Liver (tissue), 9 donors: ENCODE measurements around the gene DR1. TPM values are rescaled to one million over a fixed set of nuclear protein-coding genes. Genes with fewer than 3 reads are reported as not detected.

ENCODE experiments used
- DNase-seq: peaks from one replicate; pipeline ENCODE4 v3.0.0-alpha.2; 2017; ENCODE audit warnings: low spot score
- H3K27ac ChIP-seq, 2 donors: one replicate each; pipeline ENCODE4 v1.7.0; 2013; ENCODE audit warnings: inconsistent platforms in 2 of 2, low read length in 2 of 2, control low read depth in 1 of 2, low read depth in 1 of 2, mild to moderate bottlenecking in 1 of 2
- H3K27me3 ChIP-seq, 4 donors: one replicate each; pipeline versions ENCODE4 v1.6.1 to v1.7.0; 2013; ENCODE audit warnings: low read length in 3 of 4, inconsistent platforms in 1 of 4, mild to moderate bottlenecking in 1 of 4, moderate library complexity in 1 of 4; ENCODE audit not compliant: control insufficient read depth in 4 of 4, insufficient read depth in 4 of 4
- H3K36me3 ChIP-seq, 4 donors: one replicate each; pipeline versions ENCODE4 v1.6.1 to v1.7.0; 2013; ENCODE audit warnings: low read length in 3 of 4, mild to moderate bottlenecking in 3 of 4, low read depth in 1 of 4, moderate library complexity in 1 of 4; ENCODE audit not compliant: control insufficient read depth in 4 of 4, insufficient read depth in 3 of 4
- H3K4me1 ChIP-seq, 4 donors: one replicate each; pipeline versions ENCODE4 v1.6.1 to v1.7.0; 2013; ENCODE audit warnings: low read length in 3 of 4, mild to moderate bottlenecking in 3 of 4, moderate library complexity in 1 of 4; ENCODE audit not compliant: control insufficient read depth in 4 of 4, insufficient read depth in 4 of 4
- H3K4me3 ChIP-seq, 3 donors: one replicate each; pipeline versions ENCODE4 v1.6.1 to v1.7.0; 2013; ENCODE audit warnings: low read length in 3 of 3, control low read depth in 1 of 3, low read depth in 1 of 3, mild to moderate bottlenecking in 1 of 3
- H3K9ac ChIP-seq, 2 donors: one replicate each; pipeline ENCODE4 v1.7.0; 2013; ENCODE audit warnings: low read length in 2 of 2, mild to moderate bottlenecking in 2 of 2, moderate library complexity in 2 of 2, control low read depth in 1 of 2, low read depth in 1 of 2
- H3K9me3 ChIP-seq, 4 donors: one replicate each; pipeline versions ENCODE4 v1.6.1 to v1.7.0; 2013; ENCODE audit warnings: low read length in 3 of 4; ENCODE audit not compliant: control insufficient read depth in 4 of 4
- EGR1 ChIP-seq, 2 donors: IDR thresholded peaks; 2 replicates each; pipeline ENCODE4 v1.6.1; 2016 to 2018; ENCODE audit warnings: antibody characterized with exemption in 2 of 2, low read depth in 2 of 2
- FOXA1 ChIP-seq: IDR thresholded peaks from 2 replicates; pipeline ENCODE4 v1.6.1; 2016; ENCODE audit warnings: antibody characterized with exemption
- FOXA2 ChIP-seq: IDR thresholded peaks from 2 replicates; pipeline ENCODE4 v1.6.1; 2016; ENCODE audit warnings: antibody characterized with exemption
- GABPA ChIP-seq, 2 donors: IDR thresholded peaks in 1 of 2; conservative IDR thresholded peaks in 1 of 2; 2 replicates each; pipeline ENCODE4 v1.6.1; 2016; ENCODE audit warnings: antibody characterized with exemption in 2 of 2, mild to moderate bottlenecking in 1 of 2, moderate library complexity in 1 of 2
- HNF4A ChIP-seq, 2 donors: conservative IDR thresholded peaks; 2 replicates each; pipeline ENCODE4 v1.6.1; 2016; ENCODE audit warnings: antibody characterized with exemption in 2 of 2, mild to moderate bottlenecking in 2 of 2
- HNF4G ChIP-seq: IDR thresholded peaks from 2 replicates; pipeline ENCODE4 v1.6.1; 2016; ENCODE audit warnings: antibody characterized with exemption
- JUND ChIP-seq, 2 donors: IDR thresholded peaks; 2 replicates each; pipeline ENCODE4 v1.6.1; 2016; ENCODE audit warnings: antibody characterized with exemption in 2 of 2
- NR2F2 ChIP-seq: IDR thresholded peaks from 2 replicates; pipeline ENCODE4 v1.6.1; 2016; ENCODE audit warnings: antibody characterized with exemption
- RAD21 ChIP-seq, 2 donors: IDR thresholded peaks; 2 replicates each; pipeline ENCODE4 v1.6.1; 2016; ENCODE audit warnings: antibody characterized with exemption in 2 of 2, mild to moderate bottlenecking in 2 of 2
- RXRA ChIP-seq, 2 donors: IDR thresholded peaks; 2 replicates each; pipeline ENCODE4 v1.6.1; 2017 to 2018; ENCODE audit warnings: antibody characterized with exemption in 2 of 2, mild to moderate bottlenecking in 1 of 2
- SP1 ChIP-seq: IDR thresholded peaks from 2 replicates; pipeline ENCODE4 v1.6.1; 2018; ENCODE audit warnings: antibody characterized with exemption, mild to moderate bottlenecking
- TAF1 ChIP-seq: conservative IDR thresholded peaks from 2 replicates; pipeline ENCODE4 v1.6.1; 2016; ENCODE audit warnings: antibody characterized with exemption, mild to moderate bottlenecking
- YY1 ChIP-seq: IDR thresholded peaks from 2 replicates; pipeline ENCODE4 v1.6.1; 2016; ENCODE audit warnings: antibody characterized with exemption, mild to moderate bottlenecking
- WGBS: extraction: QIAGEN DNeasy Blood & Tissue Kit; methylation state at CpG from one replicate; pipeline ENCODE4 v1.1.7; 2013; 5-methylcytosine and 5-hydroxymethylcytosine counted together
- polyA plus RNA-seq, 2 donors: library from polyadenylated mRNA; stranded (reverse) in 1 of 2; unstranded in 1 of 2; fragments of 200-250 nt in 1 of 2; fragments of >200 nt in 1 of 2; fragmentation: Nextera tagmentation in 1 of 2; extraction: Ambion mirVana in 1 of 2; gene quantifications; one replicate each; pipeline versions ENCODE4 v1.2.1 to v1.2.3, GENCODE V29; 2013 to 2015
- total RNA-seq, 2 donors: library from RNA; depleted of rRNA; stranded (reverse); fragments of >200 nt; gene quantifications; one replicate each; pipeline ENCODE4 v1.2.3, GENCODE V29; 2014
- TF ChIP-seq, protein P1 (sequence below): IDR thresholded peaks from 2 replicates; pipeline ENCODE4 v1.6.1; 2016; ENCODE audit warnings: antibody characterized with exemption
- TF ChIP-seq, protein P2 (sequence below): IDR thresholded peaks from 2 replicates; pipeline ENCODE4 v1.6.1; 2016; ENCODE audit warnings: antibody characterized with exemption, mild to moderate bottlenecking
- TF ChIP-seq, protein P3 (sequence below): IDR thresholded peaks from 2 replicates; pipeline ENCODE4 v1.6.1; 2016; ENCODE audit warnings: antibody characterized with exemption
- TF ChIP-seq, protein P4 (sequence below): IDR thresholded peaks from 2 replicates; pipeline ENCODE4 v1.6.1; 2016; ENCODE audit warnings: antibody characterized with exemption
- TF ChIP-seq, protein P5 (sequence below): fragments of 150-350 bp; IDR thresholded peaks from 2 replicates; pipeline ENCODE4 v1.5.1; 2017; ENCODE audit warnings: improper control_type of control experiment, low read depth, low read length; ENCODE audit not compliant: missing input control
- donor health status: healthy.
- donor health status: healthy.
- donor health status: healthy.
- donor health status: healthy.
- donor health status: healthy.

Gene DR1
- total and polyA plus RNA-seq, 4 donors = 9.4 to 20.5 (median 12.2) TPM

DNA sequence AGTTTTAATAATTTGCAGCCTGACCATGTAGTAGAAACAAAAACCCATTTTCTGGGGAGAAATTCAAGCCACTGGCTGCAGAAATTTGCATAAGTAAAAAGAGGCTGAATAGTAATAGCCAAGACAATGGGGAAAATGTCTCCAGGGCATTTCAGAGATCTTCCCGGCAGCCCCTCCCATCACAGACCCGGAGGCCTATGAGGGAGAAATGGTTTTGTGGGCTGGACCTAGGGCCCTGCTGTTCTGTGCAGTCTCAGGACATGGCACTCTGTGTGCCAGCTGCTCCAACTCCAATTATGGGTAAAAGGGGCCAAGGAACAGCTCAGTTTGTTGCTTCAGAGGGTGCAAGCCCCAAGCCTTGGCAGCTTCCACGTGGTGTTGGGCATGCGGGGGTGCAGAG is 62.5 kb downstream of the DR1 start (continued):
- no peak for TF ChIP-seq GABPA (IDR thresholded peaks at IDR 0.05 in 1 of 2, conservative IDR thresholded peaks at IDR 0.05 in 1 of 2)
- no peak for TF ChIP-seq TAF1
- TF ChIP-seq SP1 = no peak
- TF ChIP-seq, protein P1, sequence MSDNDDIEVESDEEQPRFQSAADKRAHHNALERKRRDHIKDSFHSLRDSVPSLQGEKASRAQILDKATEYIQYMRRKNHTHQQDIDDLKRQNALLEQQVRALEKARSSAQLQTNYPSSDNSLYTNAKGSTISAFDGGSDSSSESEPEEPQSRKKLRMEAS = no peak
- no peak for TF ChIP-seq HNF4A (conservative IDR thresholded peaks at IDR 0.05)

DNA sequence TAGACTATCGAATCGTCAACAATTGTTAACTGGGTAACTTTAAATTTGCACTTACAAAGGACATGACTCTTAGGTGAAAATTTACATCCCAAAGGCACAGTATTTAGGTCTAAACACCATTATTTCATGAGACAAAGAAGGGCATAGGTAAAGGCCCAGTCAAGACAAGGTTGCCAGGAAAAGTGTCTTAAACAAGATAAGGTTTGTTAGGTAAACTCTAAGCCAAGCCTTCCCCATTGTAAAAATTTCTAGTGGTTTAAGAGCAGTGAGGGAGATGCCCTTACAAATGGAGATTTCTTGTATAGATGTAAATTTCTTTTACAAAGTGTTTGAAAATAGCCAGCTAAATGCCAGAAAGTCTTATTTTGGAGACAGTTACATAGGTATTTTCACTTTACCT is 65.3 kb downstream of the DR1 start:
- DNase-seq = no peak
- TF ChIP-seq, protein P2, sequence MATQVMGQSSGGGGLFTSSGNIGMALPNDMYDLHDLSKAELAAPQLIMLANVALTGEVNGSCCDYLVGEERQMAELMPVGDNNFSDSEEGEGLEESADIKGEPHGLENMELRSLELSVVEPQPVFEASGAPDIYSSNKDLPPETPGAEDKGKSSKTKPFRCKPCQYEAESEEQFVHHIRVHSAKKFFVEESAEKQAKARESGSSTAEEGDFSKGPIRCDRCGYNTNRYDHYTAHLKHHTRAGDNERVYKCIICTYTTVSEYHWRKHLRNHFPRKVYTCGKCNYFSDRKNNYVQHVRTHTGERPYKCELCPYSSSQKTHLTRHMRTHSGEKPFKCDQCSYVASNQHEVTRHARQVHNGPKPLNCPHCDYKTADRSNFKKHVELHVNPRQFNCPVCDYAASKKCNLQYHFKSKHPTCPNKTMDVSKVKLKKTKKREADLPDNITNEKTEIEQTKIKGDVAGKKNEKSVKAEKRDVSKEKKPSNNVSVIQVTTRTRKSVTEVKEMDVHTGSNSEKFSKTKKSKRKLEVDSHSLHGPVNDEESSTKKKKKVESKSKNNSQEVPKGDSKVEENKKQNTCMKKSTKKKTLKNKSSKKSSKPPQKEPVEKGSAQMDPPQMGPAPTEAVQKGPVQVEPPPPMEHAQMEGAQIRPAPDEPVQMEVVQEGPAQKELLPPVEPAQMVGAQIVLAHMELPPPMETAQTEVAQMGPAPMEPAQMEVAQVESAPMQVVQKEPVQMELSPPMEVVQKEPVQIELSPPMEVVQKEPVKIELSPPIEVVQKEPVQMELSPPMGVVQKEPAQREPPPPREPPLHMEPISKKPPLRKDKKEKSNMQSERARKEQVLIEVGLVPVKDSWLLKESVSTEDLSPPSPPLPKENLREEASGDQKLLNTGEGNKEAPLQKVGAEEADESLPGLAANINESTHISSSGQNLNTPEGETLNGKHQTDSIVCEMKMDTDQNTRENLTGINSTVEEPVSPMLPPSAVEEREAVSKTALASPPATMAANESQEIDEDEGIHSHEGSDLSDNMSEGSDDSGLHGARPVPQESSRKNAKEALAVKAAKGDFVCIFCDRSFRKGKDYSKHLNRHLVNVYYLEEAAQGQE = no peak
- no peak for TF ChIP-seq RAD21 (IDR thresholded peaks at IDR 0.05)
- H3K27me3 ChIP-seq = no peaks in the 10 kb centered on the region
- no peak overlapping the region for H3K9ac ChIP-seq
- 83% methylated on average over 2 of the region's 2 CpGs for WGBS
- H3K9me3 ChIP-seq = no peaks in the 10 kb centered on the region
- no peaks in the 10 kb centered on the region for H3K36me3 ChIP-seq
- no peak overlapping the region for H3K4me3 ChIP-seq
- no peak overlapping the region for H3K27ac ChIP-seq
- no peaks in the 10 kb centered on the region for H3K4me1 ChIP-seq

DNA sequence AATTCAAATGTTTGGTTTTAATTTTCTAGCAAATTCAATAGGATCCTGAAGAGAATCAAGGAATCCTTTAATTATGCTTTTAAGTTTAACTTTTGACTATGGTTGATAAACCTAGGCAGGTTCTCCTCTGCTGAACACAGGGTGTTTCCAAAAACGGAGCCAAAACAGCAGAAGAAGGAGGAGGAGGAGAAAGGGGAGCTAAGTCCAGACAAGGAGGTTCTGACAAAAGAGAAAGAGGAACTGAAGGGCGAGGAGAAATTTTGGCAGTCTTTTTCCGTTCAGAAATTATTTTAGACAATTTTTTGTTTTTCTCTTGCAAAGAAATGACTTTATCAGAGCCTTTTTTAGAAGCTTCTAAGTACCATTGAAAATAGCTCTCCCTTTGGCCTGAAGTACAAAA is 69.0 kb downstream of the DR1 start:
- Histone ChIP-seq H3K9me3 (no peaks in the 10 kb centered on the region), H3K9ac (no peak overlapping the region), H3K4me3 (no peak overlapping the region), H3K27ac (no peak overlapping the region), H3K36me3 (no peaks in the 10 kb centered on the region), H3K4me1 (no peaks in the 10 kb centered on the region), H3K27me3 (no peaks in the 10 kb centered on the region)
- WGBS = 55% methylated on average over 3 of the region's 3 CpGs
- DNase-seq = no peak
- TF ChIP-seq, protein P1 = no peak
- no peak for TF ChIP-seq SP1
- TF ChIP-seq HNF4G = no peak
- TF ChIP-seq NR2F2 = no peak
- TF ChIP-seq GABPA (IDR thresholded peaks at IDR 0.05 in 1 of 2, conservative IDR thresholded peaks at IDR 0.05 in 1 of 2) = no peak
- TF ChIP-seq, protein P3, sequence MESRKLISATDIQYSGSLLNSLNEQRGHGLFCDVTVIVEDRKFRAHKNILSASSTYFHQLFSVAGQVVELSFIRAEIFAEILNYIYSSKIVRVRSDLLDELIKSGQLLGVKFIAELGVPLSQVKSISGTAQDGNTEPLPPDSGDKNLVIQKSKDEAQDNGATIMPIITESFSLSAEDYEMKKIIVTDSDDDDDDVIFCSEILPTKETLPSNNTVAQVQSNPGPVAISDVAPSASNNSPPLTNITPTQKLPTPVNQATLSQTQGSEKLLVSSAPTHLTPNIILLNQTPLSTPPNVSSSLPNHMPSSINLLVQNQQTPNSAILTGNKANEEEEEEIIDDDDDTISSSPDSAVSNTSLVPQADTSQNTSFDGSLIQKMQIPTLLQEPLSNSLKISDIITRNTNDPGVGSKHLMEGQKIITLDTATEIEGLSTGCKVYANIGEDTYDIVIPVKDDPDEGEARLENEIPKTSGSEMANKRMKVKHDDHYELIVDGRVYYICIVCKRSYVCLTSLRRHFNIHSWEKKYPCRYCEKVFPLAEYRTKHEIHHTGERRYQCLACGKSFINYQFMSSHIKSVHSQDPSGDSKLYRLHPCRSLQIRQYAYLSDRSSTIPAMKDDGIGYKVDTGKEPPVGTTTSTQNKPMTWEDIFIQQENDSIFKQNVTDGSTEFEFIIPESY = no peak
- TF ChIP-seq FOXA1 = no peak
- TF ChIP-seq RXRA (IDR thresholded peaks at IDR 0.05) = no peak
- TF ChIP-seq, protein P4, sequence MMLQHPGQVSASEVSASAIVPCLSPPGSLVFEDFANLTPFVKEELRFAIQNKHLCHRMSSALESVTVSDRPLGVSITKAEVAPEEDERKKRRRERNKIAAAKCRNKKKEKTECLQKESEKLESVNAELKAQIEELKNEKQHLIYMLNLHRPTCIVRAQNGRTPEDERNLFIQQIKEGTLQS = no peak
- TF ChIP-seq YY1 = no peak
- no peak for TF ChIP-seq EGR1 (IDR thresholded peaks at IDR 0.05; ENCODE audit: low read depth in 2 of 2)
- TF ChIP-seq, protein P2 = no peak
- no peak for TF ChIP-seq TAF1
- no peak for TF ChIP-seq RAD21 (IDR thresholded peaks at IDR 0.05)
- TF ChIP-seq HNF4A (conservative IDR thresholded peaks at IDR 0.05) = no peak
- no peak for TF ChIP-seq FOXA2
- no peak for TF ChIP-seq JUND (IDR thresholded peaks at IDR 0.05)
- TF ChIP-seq, protein P5, sequence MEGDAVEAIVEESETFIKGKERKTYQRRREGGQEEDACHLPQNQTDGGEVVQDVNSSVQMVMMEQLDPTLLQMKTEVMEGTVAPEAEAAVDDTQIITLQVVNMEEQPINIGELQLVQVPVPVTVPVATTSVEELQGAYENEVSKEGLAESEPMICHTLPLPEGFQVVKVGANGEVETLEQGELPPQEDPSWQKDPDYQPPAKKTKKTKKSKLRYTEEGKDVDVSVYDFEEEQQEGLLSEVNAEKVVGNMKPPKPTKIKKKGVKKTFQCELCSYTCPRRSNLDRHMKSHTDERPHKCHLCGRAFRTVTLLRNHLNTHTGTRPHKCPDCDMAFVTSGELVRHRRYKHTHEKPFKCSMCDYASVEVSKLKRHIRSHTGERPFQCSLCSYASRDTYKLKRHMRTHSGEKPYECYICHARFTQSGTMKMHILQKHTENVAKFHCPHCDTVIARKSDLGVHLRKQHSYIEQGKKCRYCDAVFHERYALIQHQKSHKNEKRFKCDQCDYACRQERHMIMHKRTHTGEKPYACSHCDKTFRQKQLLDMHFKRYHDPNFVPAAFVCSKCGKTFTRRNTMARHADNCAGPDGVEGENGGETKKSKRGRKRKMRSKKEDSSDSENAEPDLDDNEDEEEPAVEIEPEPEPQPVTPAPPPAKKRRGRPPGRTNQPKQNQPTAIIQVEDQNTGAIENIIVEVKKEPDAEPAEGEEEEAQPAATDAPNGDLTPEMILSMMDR = no peak
